ENCODE results near the gene TBCK. TPM values are rescaled to one million over a fixed set of nuclear protein-coding genes. Genes with fewer than 3 reads are reported as not detected.

The TBCK gene
- total and polyA plus RNA-seq, 2 donors (not counting 3 experiments of a cell fraction or from before 2014, with no cell fraction given), result 18.2 to 38.6 TPM

DNA sequence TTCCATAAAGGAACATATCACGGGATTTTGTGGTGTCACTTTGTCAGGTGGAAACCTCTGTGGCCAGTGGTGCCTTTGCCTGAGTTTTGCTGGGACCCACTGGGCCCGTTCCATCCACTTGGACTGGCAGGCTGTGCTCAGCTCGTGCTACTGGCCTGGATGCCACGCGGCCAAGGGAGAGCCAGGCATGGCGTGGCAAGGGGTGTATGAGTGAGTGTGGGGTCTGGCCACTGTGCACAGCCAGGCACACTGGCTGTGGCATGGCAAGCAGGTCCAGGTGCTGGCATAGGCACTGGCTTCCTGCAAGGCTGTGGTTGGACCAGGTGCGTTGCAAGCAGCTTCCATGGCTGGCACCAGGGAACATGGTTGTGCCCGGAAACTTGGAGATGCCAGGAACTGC lies 60.8 kb downstream of the TBCK start:
- H3K4me1 ChIP-seq (ENCODE audit: control insufficient read depth, extremely low read depth, insufficient read depth, low read length), result no peaks in the 10 kb centered on the region
- TF ChIP-seq MYC (IDR thresholded peaks at IDR 0.05; ENCODE audit: low read depth, low read length) (no peak), CTCF (IDR thresholded peaks at IDR 0.05; ENCODE audit: extremely low read depth in 1 of 2, insufficient read depth in 1 of 2, low read depth in 1 of 2, low read length in 2 of 2) (no peak), FOS (IDR thresholded peaks at IDR 0.05; ENCODE audit: borderline replicate concordance, insufficient read depth, low read length) (no peak), POLR2AphosphoS5 (IDR thresholded peaks at IDR 0.05; ENCODE audit: insufficient read depth, low read depth, low read length) (no peak), MAX (IDR thresholded peaks at IDR 0.05; ENCODE audit: insufficient read depth, insufficient read length) (no peak), JUN (IDR thresholded peaks at IDR 0.05; ENCODE audit: borderline replicate concordance, insufficient read depth, insufficient read length, low read depth) (no peak), POLR2A (IDR thresholded peaks at IDR 0.05; ENCODE audit: low read depth, low read length) (no peak), GATA2 (IDR thresholded peaks at IDR 0.05; ENCODE audit: insufficient read depth, insufficient read length, low read depth, low read length) (no peak), EZH2 (IDR thresholded peaks at IDR 0.05; ENCODE audit: borderline replicate concordance, low read depth, low read length, severe bottlenecking) (no peak)
- intact Hi-C loops (cut with micrococcal nuclease) (no loop called here), dilution Hi-C loops (cut with MboI; ENCODE audit: extremely low pct_ligation_motif_present, low sequenced_read_pairs) (no loop called here)
- CTCF ChIA-PET, result interaction anchor here (1.3 to 1.4 kb wide), 2 partner anchors 11 to 73 kb away, joined by 3 to 4 read pairs; no protein-coding TSS in a partner anchor
- H2AFZ ChIP-seq (ENCODE audit: low read depth, low read length), result no peak overlapping the region
- no peak overlapping the region for H3K4me3 ChIP-seq (replicated peaks in 1 of 3; ENCODE audit: insufficient read depth in 1 of 3, low read depth in 1 of 3, low read length in 3 of 3)
- H3K9me1 ChIP-seq (replicated peaks; ENCODE audit: control insufficient read depth, extremely low read depth, insufficient read depth, low read length), result no peaks in the 10 kb centered on the region
- no peaks in the 10 kb centered on the region for H3K27me3 ChIP-seq (ENCODE audit: control insufficient read depth in 2 of 2, insufficient read depth in 2 of 2, low read length in 2 of 2)
- no TSS peak for BruUV-seq (replicated peaks)
- POLR2A ChIA-PET, result no interaction called here
- no peaks in the 10 kb centered on the region for H4K20me1 ChIP-seq (replicated peaks; ENCODE audit: control insufficient read depth, extremely low read depth, insufficient read depth, low read length)
- H3K36me3 ChIP-seq (ENCODE audit: control insufficient read depth in 2 of 2, extremely low read depth in 1 of 2, insufficient read depth in 2 of 2, low read length in 2 of 2), result peaks cover 0 to 6% of the 10 kb centered on the region in 2 experiments
- FAIRE-seq, result no peak
- H3K79me2 ChIP-seq (ENCODE audit: control insufficient read depth, insufficient read depth, low read length), result no peaks in the 10 kb centered on the region
- no peak overlapping the region for H3K27ac ChIP-seq (ENCODE audit: insufficient read depth, low read depth, low read length)
- DNase-seq (ENCODE audit: low read depth, low spot score), result no peak
- H3K9me3 ChIP-seq (replicated peaks; ENCODE audit: control insufficient read depth, insufficient read depth, low read length), result no peaks in the 10 kb centered on the region
- no peak overlapping the region for H3K9ac ChIP-seq (replicated peaks; ENCODE audit: extremely low read depth, insufficient read depth, low read length)
- H3K4me2 ChIP-seq (ENCODE audit: insufficient read depth, low read length), result no peak overlapping the region
